Thoracic aorta (tissue), 2 donors: Measurements from ENCODE around the gene CEMIP2. TPM values are rescaled to one million over a fixed set of nuclear protein-coding genes. Genes with fewer than 3 reads are reported as not detected.

ENCODE experiments used
- ATAC-seq: fragments of 150-250 bp; one replicate; pipeline ENCODE4 v1.8.0; 2017; ENCODE audit warnings: low read depth; ENCODE audit not compliant: insufficient number of reproducible peaks, low FRiP score
- DNase-seq: peaks from one replicate; pipeline ENCODE4 v3.0.0-alpha.2; 2020; ENCODE audit warnings: low spot score
- H3K27ac ChIP-seq, 2 donors: fragments of 200-600 bp; sonication (generic); 1 replicate in 1 of 2; 2 replicates in 1 of 2; pipeline ENCODE4 v1.5.1; 2016; ENCODE audit warnings: mild to moderate bottlenecking in 2 of 2, moderate library complexity in 2 of 2
- H3K27me3 ChIP-seq: fragments of 200-600 bp; sonication (generic); replicated peaks from 2 replicates; pipeline ENCODE4 v1.6.0; 2016; ENCODE audit warnings: mild to moderate bottlenecking; ENCODE audit not compliant: insufficient read depth
- H3K36me3 ChIP-seq: fragments of 200-600 bp; sonication (generic); one replicate; pipeline ENCODE4 v1.5.1; 2016
- H3K4me1 ChIP-seq, 2 donors: fragments of 200-600 bp; sonication (generic); 1 replicate in 1 of 2; 2 replicates in 1 of 2; pipeline versions ENCODE4 v1.5.1 to v1.6.0; 2016; ENCODE audit warnings: low read depth in 2 of 2, mild to moderate bottlenecking in 1 of 2; ENCODE audit not compliant: control insufficient read depth in 1 of 2
- H3K4me3 ChIP-seq: fragments of 200-600 bp; sonication (generic); 2 replicates; pipeline ENCODE4 v1.5.1; 2016; ENCODE audit warnings: mild to moderate bottlenecking
- H3K9me3 ChIP-seq: fragments of 200-600 bp; sonication (generic); 2 replicates; pipeline ENCODE4 v1.5.1; 2016
- total RNA-seq, 2 donors: library from RNA; depleted of rRNA; stranded (reverse); fragments of >200 nt; gene quantifications; one replicate each; pipeline versions ENCODE4 v1.1.0 to v1.2.3, GENCODE V29; 2016
- TF ChIP-seq, protein P1 (sequence below): fragments of 200-600 bp; sonication (generic); IDR thresholded peaks from one replicate; pipeline ENCODE4 v1.5.1; 2019; ENCODE audit warnings: antibody characterized with exemption

CEMIP2 gene
- total RNA-seq, 2 donors from 2014 or later, result 69.7 to 218 TPM

DNA sequence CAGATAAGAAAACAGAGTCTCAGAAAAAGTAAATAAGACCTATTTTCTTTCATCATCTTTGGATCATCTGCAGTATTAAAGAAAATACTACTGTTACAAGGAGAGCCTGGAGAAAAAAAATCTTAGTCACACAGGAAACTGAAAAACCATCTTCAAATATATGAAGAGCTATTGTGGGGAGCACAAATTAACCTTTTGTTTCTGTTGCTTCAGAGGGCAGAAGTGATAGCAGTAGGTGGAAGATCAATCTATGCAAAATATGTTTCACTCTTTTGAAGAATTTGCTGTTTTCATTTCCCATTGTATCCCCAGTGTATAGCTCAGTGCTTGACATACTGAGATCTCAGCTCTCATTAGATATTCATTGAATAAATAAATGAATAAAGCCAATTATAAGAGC lies 13.1 kb upstream of the CEMIP2 start:
- Histone ChIP-seq H3K36me3 (no peaks in the 10 kb centered on the region), H3K27ac (no peak overlapping the region), H3K4me3 (no peak overlapping the region), H3K27me3 (no peaks in the 10 kb centered on the region), H3K4me1 (no peaks in the 10 kb centered on the region), H3K9me3 (no peaks in the 10 kb centered on the region)
- ATAC-seq, result no peak
- TF ChIP-seq, protein P1, sequence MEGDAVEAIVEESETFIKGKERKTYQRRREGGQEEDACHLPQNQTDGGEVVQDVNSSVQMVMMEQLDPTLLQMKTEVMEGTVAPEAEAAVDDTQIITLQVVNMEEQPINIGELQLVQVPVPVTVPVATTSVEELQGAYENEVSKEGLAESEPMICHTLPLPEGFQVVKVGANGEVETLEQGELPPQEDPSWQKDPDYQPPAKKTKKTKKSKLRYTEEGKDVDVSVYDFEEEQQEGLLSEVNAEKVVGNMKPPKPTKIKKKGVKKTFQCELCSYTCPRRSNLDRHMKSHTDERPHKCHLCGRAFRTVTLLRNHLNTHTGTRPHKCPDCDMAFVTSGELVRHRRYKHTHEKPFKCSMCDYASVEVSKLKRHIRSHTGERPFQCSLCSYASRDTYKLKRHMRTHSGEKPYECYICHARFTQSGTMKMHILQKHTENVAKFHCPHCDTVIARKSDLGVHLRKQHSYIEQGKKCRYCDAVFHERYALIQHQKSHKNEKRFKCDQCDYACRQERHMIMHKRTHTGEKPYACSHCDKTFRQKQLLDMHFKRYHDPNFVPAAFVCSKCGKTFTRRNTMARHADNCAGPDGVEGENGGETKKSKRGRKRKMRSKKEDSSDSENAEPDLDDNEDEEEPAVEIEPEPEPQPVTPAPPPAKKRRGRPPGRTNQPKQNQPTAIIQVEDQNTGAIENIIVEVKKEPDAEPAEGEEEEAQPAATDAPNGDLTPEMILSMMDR, result no peak
- DNase-seq, result no peak

DNA sequence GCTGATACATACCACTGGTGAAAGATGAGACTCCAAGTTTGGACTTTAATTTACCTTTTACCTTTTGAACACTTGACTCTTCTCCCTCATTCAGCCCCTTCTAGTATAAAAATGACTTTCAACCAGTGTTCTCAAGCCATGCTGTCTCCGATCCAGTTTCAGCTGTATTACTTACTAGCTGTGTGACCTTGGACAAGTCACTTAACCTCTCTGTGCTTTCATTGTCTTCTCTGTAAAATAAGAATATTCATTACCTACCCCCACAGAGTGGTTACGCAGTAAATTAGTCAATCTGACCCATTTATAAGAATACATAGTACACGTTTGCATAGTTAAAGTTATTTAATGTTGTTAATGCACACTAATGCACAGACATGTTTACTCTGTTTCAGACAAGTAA lies 12.6 kb upstream of the CEMIP2 start:
- Histone ChIP-seq H3K36me3 (no peaks in the 10 kb centered on the region), H3K27me3 (no peaks in the 10 kb centered on the region), H3K4me3 (no peak overlapping the region), H3K27ac (no peak overlapping the region), H3K4me1 (no peaks in the 10 kb centered on the region), H3K9me3 (no peaks in the 10 kb centered on the region)
- TF ChIP-seq, protein P1, result no peak
- no peak for DNase-seq
- no peak for ATAC-seq

DNA sequence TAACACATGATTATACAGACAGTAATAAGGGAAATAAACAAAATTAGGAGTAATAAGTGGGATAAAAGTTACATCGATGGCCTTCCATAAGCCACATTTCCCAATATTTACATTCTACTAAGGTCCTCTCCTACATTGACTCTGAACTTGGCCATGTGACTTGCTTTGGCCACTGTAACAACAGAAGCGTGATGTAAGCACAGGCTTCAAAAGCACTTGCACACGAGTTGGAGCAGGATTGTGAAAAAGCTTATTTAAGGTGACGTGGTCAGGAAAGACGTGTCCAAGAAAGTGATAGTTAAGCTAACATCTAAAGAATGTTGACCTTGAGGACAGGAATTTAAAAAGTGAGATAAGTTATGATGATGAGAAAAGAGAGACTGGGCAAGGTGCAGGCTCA lies 9.8 kb upstream of the CEMIP2 start:
- no peak for DNase-seq
- TF ChIP-seq, protein P1, result no peak
- no peaks in the 10 kb centered on the region for H3K4me1 ChIP-seq
- no peak for ATAC-seq
- no peak overlapping the region for H3K4me3 ChIP-seq
- no peaks in the 10 kb centered on the region for H3K36me3 ChIP-seq
- no peaks in the 10 kb centered on the region for H3K9me3 ChIP-seq
- no peaks in the 10 kb centered on the region for H3K27me3 ChIP-seq
- no peak overlapping the region for H3K27ac ChIP-seq

DNA sequence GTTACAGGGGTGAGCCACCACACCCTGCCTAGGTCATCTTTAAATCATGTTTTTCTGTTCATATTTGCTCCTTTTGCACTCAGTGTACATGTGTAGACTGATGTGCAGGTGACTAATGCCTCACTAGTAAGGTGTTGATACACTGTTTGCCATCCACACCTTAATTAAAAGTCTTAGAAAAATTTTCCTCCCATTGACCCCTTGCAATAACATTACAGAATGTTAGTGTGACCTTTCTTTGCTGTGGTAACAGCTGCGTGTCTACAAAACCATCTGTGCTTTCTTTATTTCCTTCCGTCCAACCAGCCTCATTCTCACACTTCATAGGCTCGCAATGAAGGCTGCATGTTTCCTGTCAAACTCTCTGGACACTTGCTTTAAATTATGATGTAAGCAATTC lies 6.6 kb upstream of the CEMIP2 start:
- Histone ChIP-seq H3K4me3 (no peak overlapping the region), H3K36me3 (no peaks in the 10 kb centered on the region), H3K9me3 (no peaks in the 10 kb centered on the region), H3K27ac (no peak overlapping the region), H3K4me1 (peaks cover 0 to 2% of the 10 kb centered on the region in 2 donors), H3K27me3 (no peaks in the 10 kb centered on the region)
- TF ChIP-seq, protein P1, result no peak
- no peak for ATAC-seq
- no peak for DNase-seq

DNA sequence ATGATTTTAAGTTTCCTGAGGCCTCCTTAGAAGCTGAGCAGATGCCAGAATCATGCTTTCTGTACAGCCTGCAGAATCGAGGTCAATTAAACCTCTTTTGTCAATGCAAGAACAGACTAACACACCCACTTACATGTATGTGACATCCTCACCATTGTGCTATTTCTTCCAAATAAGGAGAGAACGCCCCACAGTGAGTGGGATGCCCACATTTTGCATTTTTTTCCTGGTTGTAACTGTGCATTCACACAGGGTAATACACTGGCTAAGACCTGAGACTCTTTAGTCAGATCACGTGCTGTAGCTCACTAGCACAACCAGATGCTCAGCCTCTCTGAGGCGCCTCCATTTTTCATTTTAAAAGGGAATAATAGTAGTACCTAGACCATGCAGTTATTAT lies 4.4 kb upstream of the CEMIP2 start:
- Histone ChIP-seq H3K4me3 (no peak overlapping the region), H3K4me1 (peaks cover 0 to 10% of the 10 kb centered on the region in 2 donors), H3K27me3 (no peaks in the 10 kb centered on the region), H3K27ac (no peak overlapping the region), H3K9me3 (no peaks in the 10 kb centered on the region), H3K36me3 (no peaks in the 10 kb centered on the region)
- TF ChIP-seq, protein P1, result no peak
- ATAC-seq (no peak), DNase-seq (no peak)
